H1 (cell line): ENCODE data around the gene COQ8B. TPM values are rescaled to one million over a fixed set of nuclear protein-coding genes. Genes with fewer than 3 reads are reported as not detected.

Experiments
- CTCF ChIA-PET: fragments of 300-600 bp; sonication (Branson Sonifier 250); formaldehyde crosslinking; loops from one replicate; lab custom pipeline; 2021; ENCODE audit not compliant: partially characterized antibody; lab: Charles Lee
- POLR2A ChIA-PET: fragments of 300-600 bp; sonication (Branson Sonifier 250); formaldehyde crosslinking; loops from one replicate; lab custom pipeline; 2021; ENCODE audit warnings: inconsistent platforms; ENCODE audit not compliant: partially characterized antibody; lab: Charles Lee
- DNase-seq, 2 experiments: peaks; one replicate each; pipeline versions ENCODE4 v3.0.0 to v3.0.0-alpha.2; 2010 to 2022; ENCODE audit warnings: low spot score in 2 of 2, low read depth in 1 of 2, mixed read lengths in 1 of 2
- FAIRE-seq: peaks from 2 replicates; lab custom pipeline; 2011; peaks lifted over from hg19 to GRCh38; lab: Jason Lieb, UNC
- H2AFZ ChIP-seq: 2 replicates; pipeline ENCODE4 v1.8.1; 2012; ENCODE audit warnings: low read length, inconsistent platforms
- H2AK5ac ChIP-seq: 2 replicates; pipeline ENCODE4 v1.6.1; 2013; ENCODE audit warnings: low read depth, low read length
- H2BK120ac ChIP-seq: replicated peaks from 2 replicates; pipeline ENCODE3; 2013; ENCODE audit warnings: low read depth, low read length, inconsistent platforms
- H2BK12ac ChIP-seq: 2 replicates; pipeline ENCODE4 v1.6.1; 2013; ENCODE audit warnings: low read depth, low read length
- H2BK15ac ChIP-seq: 2 replicates; pipeline ENCODE4 v1.6.1; 2013; ENCODE audit warnings: low read length
- H2BK20ac ChIP-seq: 2 replicates; pipeline ENCODE4 v1.6.1; 2013; ENCODE audit warnings: low read length
- H2BK5ac ChIP-seq: 2 replicates; pipeline ENCODE4 v1.6.1; 2013; ENCODE audit warnings: low read depth, low read length
- H3K14ac ChIP-seq: 2 replicates; pipeline ENCODE4 v1.6.1; 2013; ENCODE audit warnings: inconsistent platforms; ENCODE audit not compliant: insufficient read length
- H3K18ac ChIP-seq: 2 replicates; pipeline ENCODE4 v1.6.1; 2013; ENCODE audit warnings: low read length; ENCODE audit errors: extremely low read depth
- H3K23ac ChIP-seq: 2 replicates; pipeline ENCODE4 v1.6.1; 2013; ENCODE audit warnings: inconsistent platforms; ENCODE audit not compliant: insufficient read length
- H3K23me2 ChIP-seq: 2 replicates; pipeline ENCODE4 v1.6.1; 2013; ENCODE audit warnings: low read depth, low read length
- H3K27ac ChIP-seq: 2 replicates; pipeline ENCODE4 v1.6.1; 2011; ENCODE audit warnings: low read depth, low read length, inconsistent platforms
- H3K27me3 ChIP-seq, 4 experiments: replicated peaks in 1 of 4; 1 replicate in 1 of 4; 2 replicates in 3 of 4; pipeline versions ENCODE4 v1.6.1 to v1.8.1; 2011 to 2013; ENCODE audit warnings: low read length in 3 of 4, mild to moderate bottlenecking in 3 of 4, inconsistent platforms in 2 of 4, mixed read lengths in 2 of 4, moderate library complexity in 1 of 4; ENCODE audit not compliant: control insufficient read depth in 3 of 4, insufficient read depth in 3 of 4; ENCODE audit errors: extremely low read depth in 1 of 4
- H3K36me3 ChIP-seq, 4 experiments: 2 replicates each; pipeline versions ENCODE4 v1.6.1 to v1.8.1; 2011 to 2013; ENCODE audit warnings: mild to moderate bottlenecking in 4 of 4, low read length in 3 of 4, moderate library complexity in 2 of 4, control low read depth in 1 of 4, inconsistent platforms in 1 of 4; ENCODE audit not compliant: insufficient read depth in 4 of 4, control insufficient read depth in 2 of 4
- H3K4ac ChIP-seq: replicated peaks from 2 replicates; pipeline ENCODE3; 2013; ENCODE audit warnings: low read length, low read depth, mixed read lengths, inconsistent platforms; ENCODE audit not compliant: insufficient read length
- H3K4me1 ChIP-seq, 4 experiments: replicated peaks in 1 of 4; 1 replicate in 1 of 4; 2 replicates in 3 of 4; pipeline versions ENCODE4 v1.6.1 to v1.8.1; 2011 to 2013; ENCODE audit warnings: low read length in 3 of 4, inconsistent platforms in 2 of 4, mixed read lengths in 1 of 4; ENCODE audit not compliant: insufficient read depth in 4 of 4, control insufficient read depth in 3 of 4
- H3K4me2 ChIP-seq, 2 experiments: 2 replicates each; pipeline versions ENCODE4 v1.6.1 to v1.8.1; 2011 to 2013; ENCODE audit warnings: low read depth in 2 of 2, low read length in 2 of 2, control low read depth in 1 of 2, inconsistent platforms in 1 of 2, mild to moderate bottlenecking in 1 of 2; ENCODE audit not compliant: insufficient read depth in 1 of 2
- H3K4me3 ChIP-seq, 4 experiments: fragments of 200-600, 300-600 bp in 1 of 4; sonication (generic), shearing (Covaris generic), sonication (Bioruptor Twin) in 1 of 4; 2 replicates each; pipeline versions ENCODE4 v1.5.1 to v1.8.1; 2011 to 2016; ENCODE audit warnings: low read length in 4 of 4, low read depth in 3 of 4, control low read depth in 2 of 4, inconsistent platforms in 2 of 4, mild to moderate bottlenecking in 2 of 4, mixed read lengths in 1 of 4, moderate library complexity in 1 of 4; ENCODE audit not compliant: insufficient read depth in 2 of 4; ENCODE audit errors: extremely low read depth in 1 of 4
- H3K56ac ChIP-seq: replicated peaks from 2 replicates; pipeline ENCODE3; 2013; ENCODE audit warnings: low read depth, mild to moderate bottlenecking, mixed read lengths, low read length, inconsistent platforms; ENCODE audit not compliant: insufficient read length
- H3K79me1 ChIP-seq: 2 replicates; pipeline ENCODE4 v1.6.1; 2013; ENCODE audit warnings: low read depth, low read length, control low read depth
- H3K79me2 ChIP-seq, 2 experiments: 2 replicates each; pipeline versions ENCODE4 v1.6.1 to v1.8.1; 2012 to 2013; ENCODE audit warnings: low read length in 2 of 2, mild to moderate bottlenecking in 2 of 2, inconsistent platforms in 1 of 2; ENCODE audit not compliant: insufficient read depth in 2 of 2, control insufficient read depth in 1 of 2
- H3K9ac ChIP-seq, 4 experiments: replicated peaks in 1 of 4; 1 replicate in 1 of 4; 2 replicates in 3 of 4; pipeline versions ENCODE4 v1.6.1 to v1.8.1; 2011 to 2013; ENCODE audit warnings: low read depth in 3 of 4, low read length in 3 of 4, control low read depth in 2 of 4, mild to moderate bottlenecking in 2 of 4, moderate library complexity in 2 of 4, inconsistent platforms in 1 of 4; ENCODE audit errors: extremely low read depth in 1 of 4
- H3K9me3 ChIP-seq, 2 experiments: 2 replicates each; pipeline versions ENCODE4 v1.6.1 to v1.8.1; 2012 to 2013; ENCODE audit warnings: mild to moderate bottlenecking in 2 of 2, moderate library complexity in 2 of 2, control low read depth in 1 of 2, inconsistent platforms in 1 of 2, low read depth in 1 of 2, low read length in 1 of 2, mixed read lengths in 1 of 2; ENCODE audit not compliant: insufficient read depth in 2 of 2
- H4K20me1 ChIP-seq, 2 experiments: replicated peaks in 1 of 2; 2 replicates each; pipeline versions ENCODE3 to v1.8.1; 2011 to 2013; ENCODE audit warnings: inconsistent platforms in 2 of 2, low read length in 2 of 2, mild to moderate bottlenecking in 1 of 2; ENCODE audit not compliant: insufficient read depth in 2 of 2, control insufficient read depth in 1 of 2
- H4K5ac ChIP-seq: 2 replicates; pipeline ENCODE4 v1.6.1; 2013; ENCODE audit warnings: low read length, low read depth, mixed read lengths, inconsistent platforms; ENCODE audit not compliant: insufficient read length
- H4K8ac ChIP-seq: 2 replicates; pipeline ENCODE4 v1.8.0; 2013; ENCODE audit warnings: mild to moderate bottlenecking, moderate library complexity, low read length, inconsistent platforms; ENCODE audit not compliant: insufficient read depth; ENCODE audit errors: extremely low read depth
- H4K91ac ChIP-seq: replicated peaks from 2 replicates; pipeline ENCODE3; 2013; ENCODE audit warnings: low read length, mixed read lengths, inconsistent platforms; ENCODE audit not compliant: insufficient read length
- TBP ChIP-seq: IDR thresholded peaks from 2 replicates; pipeline ENCODE4 v1.6.1; 2011; ENCODE audit warnings: low read depth, low read length, improper control_type of control experiment
- YY1 ChIP-seq: IDR thresholded peaks from 2 replicates; pipeline ENCODE4 v1.6.1; 2011; ENCODE audit warnings: low read depth, mild to moderate bottlenecking, low read length
- WGBS, 2 experiments: shearing (Covaris generic) in 1 of 2; methylation state at CpG; one replicate each; pipeline versions ENCODE4 v1.1.6 to v1.1.7; 2013 to 2015; ENCODE audit warnings: low lambda C conversion rate in 2 of 2, mixed read lengths in 2 of 2, inconsistent platforms in 1 of 2, low coverage in 1 of 2, missing lambda C conversion rate in 1 of 2; ENCODE audit not compliant: insufficient replicate concordance in 2 of 2, insufficient coverage in 1 of 2, insufficient read length in 1 of 2; ENCODE audit errors: extremely low coverage in 1 of 2, missing lambda C conversion rate in 1 of 2; 5-methylcytosine and 5-hydroxymethylcytosine counted together
- polyA plus RNA-seq, 7 experiments: library from polyadenylated mRNA; depleted of rRNA in 3 of 7; stranded (reverse) in 5 of 7; unstranded in 2 of 7; fragments of >200 nt in 5 of 7; fragments of 200-250 nt in 2 of 7; gene quantifications; 1 replicate in 5 of 7; 2 replicates in 1 of 7; 4 replicates in 1 of 7; pipeline versions ENCODE4 v1.2.1 to v1.2.3, GENCODE V29; 2011 to 2013; ENCODE audit warnings: missing spikeins in 2 of 7, mixed read lengths in 2 of 7
- total RNA-seq: library from RNA; stranded (reverse); fragmentation: NEBNext Ultra II Directional; extraction: Animal tissue kit (Norgen Biotek cat#: 25700); gene quantifications from 2 replicates; pipeline ENCODE4 v1.2.1, GENCODE V29; 2021

COQ8B gene
- total and polyA plus RNA-seq, 2 of the 8 experiments (the other 6 are each of a cell fraction or from before 2014, with no cell fraction given), result 41.7 to 46.1 TPM

- no peak overlapping the region for H3K14ac ChIP-seq
- H2AK5ac ChIP-seq, result no peak overlapping the region
- peaks cover 0 to 4% of the 10 kb centered on the region in 2 experiments for H4K20me1 ChIP-seq
- no peak overlapping the region for H4K8ac ChIP-seq
- peaks cover 3% of the 10 kb centered on the region; the same call in 1 of the 2 replicates for H3K79me1 ChIP-seq
- H2BK20ac ChIP-seq, result no peak overlapping the region
- H2BK120ac ChIP-seq, result no peak overlapping the region
- FAIRE-seq (no peak), DNase-seq (peak in 1 of 2 experiments; percentile 84)
- POLR2A ChIA-PET, result interaction anchor here (0.9 to 2.8 kb wide), 12 partner anchors 9 to 126 kb away, joined by 3 to 24 read pairs (median 4); partner anchors contain the start of genes ACTMAP, COQ8B, ITPKC and NUMBL
- H3K56ac ChIP-seq, result no peak overlapping the region
- H3K9me3 ChIP-seq, result no peaks in the 10 kb centered on the region
- no peak overlapping the region for H3K4ac ChIP-seq
- no peak overlapping the region for H3K18ac ChIP-seq
- H3K4me1 ChIP-seq, result peaks cover 0 to 4% (median 1%) of the 10 kb centered on the region in 4 experiments; a peak in 5 of 7 replicates
- CTCF ChIA-PET, result interaction anchor here (0.7 to 4.0 kb wide), 19 partner anchors 9 to 122 kb away, joined by 3 to 15 read pairs (median 3); partner anchors contain the start of genes COQ8B, ITPKC and MIA
- H3K23ac ChIP-seq, result no peak overlapping the region
- H3K4me3 ChIP-seq, result no peak overlapping the region
- no peak overlapping the region for H4K5ac ChIP-seq
- no peak overlapping the region; the same call in 1 of the 2 replicates for H3K27ac ChIP-seq
- 0 out of 4 replicates have a peak overlapping the region, but pooled peaks of 1 of the 2 experiments have one; percentile 6 for H3K4me2 ChIP-seq
- no peaks in the 10 kb centered on the region for H3K27me3 ChIP-seq
- no peak overlapping the region for H2AFZ ChIP-seq
- no peaks in the 10 kb centered on the region; the same call in 1 of the 2 replicates for H3K23me2 ChIP-seq
- H2BK5ac ChIP-seq, result no peak overlapping the region
- H2BK12ac ChIP-seq, result no peak overlapping the region
- no peaks in the 10 kb centered on the region for H3K79me2 ChIP-seq
- H3K9ac ChIP-seq, result no peak overlapping the region
- WGBS, 2 experiments, result 76 to 100% methylated on average over 1 to 18 of the region's 18 CpGs
- H2BK15ac ChIP-seq, result no peak overlapping the region
- H4K91ac ChIP-seq, result no peak overlapping the region
- H3K36me3 ChIP-seq, result peaks cover 8 to 28% (median 25%) of the 10 kb centered on the region in 4 experiments; a peak in 7 of 8 replicates
- TF ChIP-seq TBP (no peak), YY1 (no peak)
Measured at GRCh38 chr19:40702337-40703012, 14.2 kb downstream of the COQ8B start.
